Heart left ventricle (tissue), 13 donors: ENCODE data around the gene IFNA5.

Experiments used
- CTCF ChIP-seq, 12 donors: fragments of 200-600 bp; sonication (generic) in 4 of 12; IDR thresholded peaks; one replicate each; pipeline versions ENCODE4 v1.5.0 to v1.8.0; 2018 to 2022; ENCODE audit warnings: antibody characterized with exemption in 12 of 12, mild to moderate bottlenecking in 5 of 12
- POLR2A ChIP-seq, 2 donors: fragments of 450-650 bp; IDR thresholded peaks; one replicate each; pipeline ENCODE4 v1.6.1; 2017; ENCODE audit warnings: antibody characterized with exemption in 2 of 2, mild to moderate bottlenecking in 2 of 2, moderate library complexity in 2 of 2
- donor health status: ischemic (EF 13 %, LVEDD 7.1; RV severe dilation, severe dysfunction).
- donor health status: DM: no; HTN: yes; CAD: no.
- donor health status: DM: no; HTN: no; CAD: no.
- donor health status: ischemic (EF 25% LVEDD 6.9; RV normal size, moderate dysfunction).
- donor health status: ischemic (EF 25% LVEDD 5.7; RV mildly dilated, moderate dysfunction).
- donor health status: ischemic (EF 35%, LVEDD 5.7; RV mildly dilated, moderate dysfunction).
- donor health status: nonischemic (EF 11% LVEDD 7.7; RV severe dilation, severe dysfunction).
- donor health status: DM: yes; HTN: yes; CAD: no.
- donor health status: PGD.
- donor health status: ischemic (EF 29% LVEDD 5.4; RV normal size, mild dysfunction).
- donor health status: nonischemic (EF 23%, LVEDD 6.1; RV moderate dilation, normal function).

- no peak for TF ChIP-seq CTCF (IDR thresholded peaks at IDR 0.05)
- no peak for TF ChIP-seq POLR2A (IDR thresholded peaks at IDR 0.05)
Measured at GRCh38 chr9:21336457-21336856, 31.3 kb upstream of the IFNA5 start.
